ENCODE measurements around the gene SUGP1. TPM values are rescaled to one million over a fixed set of nuclear protein-coding genes. Genes with fewer than 3 reads are reported as not detected.

SUGP1 gene
- total RNA-seq, 4 donors from 2014 or later: 31.1 to 118 (median 66.5) TPM

DNA sequence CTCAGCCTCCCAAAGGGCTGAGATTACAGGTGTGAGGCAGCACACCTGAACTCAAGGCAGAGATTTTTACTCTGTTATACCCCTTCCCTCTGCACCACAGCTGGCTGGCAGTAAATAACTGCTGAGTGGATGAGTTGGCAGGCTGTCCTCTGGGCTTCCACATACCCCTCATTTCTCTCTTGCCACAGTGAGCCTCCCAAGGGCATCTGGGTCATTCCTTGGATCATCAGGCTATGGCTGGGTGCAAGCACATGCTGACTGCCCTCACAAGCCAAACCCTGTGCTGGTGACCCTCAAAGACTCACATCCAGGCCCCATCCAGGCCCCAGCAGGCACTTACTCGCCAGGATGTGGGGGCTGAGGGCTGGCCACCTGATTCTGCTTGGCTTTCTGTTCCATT, 4.2 kb downstream of the SUGP1 start:
- Histone ChIP-seq H3K27me3 (no peaks in the 10 kb centered on the region), H3K4me3 (no peak overlapping the region), H3K9me3 (no peaks in the 10 kb centered on the region), H3K4me1 (peaks cover 7 to 17% (median 12%) of the 10 kb centered on the region in 4 donors), H3K36me3 (peaks cover 0 to 17% (median 4%) of the 10 kb centered on the region in 4 donors), H3K27ac (no peak overlapping the region)
- WGBS, 2 donors (ENCODE audit: low coverage in 1 of 2): 92% methylated on average over 1 of the region's 1 CpG; no CpG with 5 or more reads in 1 of the 2 donors
- DNase-seq: no peak
- in situ Hi-C loops (cut with MboI; ENCODE audit: low pct_ligation_motif_present in 1 of 4, low pct_unique_long_range_greater_than_20kb in 1 of 4, low sequenced_read_pairs in 3 of 4) (no loop called here), intact Hi-C loops (cut with DNase I; ENCODE audit: low total_unique reads) (no loop called here)
- no peak for TF ChIP-seq EP300 (IDR thresholded peaks at IDR 0.05; ENCODE audit: low read depth)
- no peak for TF ChIP-seq POLR2AphosphoS5 (IDR thresholded peaks at IDR 0.05)
- TF ChIP-seq, protein P1, sequence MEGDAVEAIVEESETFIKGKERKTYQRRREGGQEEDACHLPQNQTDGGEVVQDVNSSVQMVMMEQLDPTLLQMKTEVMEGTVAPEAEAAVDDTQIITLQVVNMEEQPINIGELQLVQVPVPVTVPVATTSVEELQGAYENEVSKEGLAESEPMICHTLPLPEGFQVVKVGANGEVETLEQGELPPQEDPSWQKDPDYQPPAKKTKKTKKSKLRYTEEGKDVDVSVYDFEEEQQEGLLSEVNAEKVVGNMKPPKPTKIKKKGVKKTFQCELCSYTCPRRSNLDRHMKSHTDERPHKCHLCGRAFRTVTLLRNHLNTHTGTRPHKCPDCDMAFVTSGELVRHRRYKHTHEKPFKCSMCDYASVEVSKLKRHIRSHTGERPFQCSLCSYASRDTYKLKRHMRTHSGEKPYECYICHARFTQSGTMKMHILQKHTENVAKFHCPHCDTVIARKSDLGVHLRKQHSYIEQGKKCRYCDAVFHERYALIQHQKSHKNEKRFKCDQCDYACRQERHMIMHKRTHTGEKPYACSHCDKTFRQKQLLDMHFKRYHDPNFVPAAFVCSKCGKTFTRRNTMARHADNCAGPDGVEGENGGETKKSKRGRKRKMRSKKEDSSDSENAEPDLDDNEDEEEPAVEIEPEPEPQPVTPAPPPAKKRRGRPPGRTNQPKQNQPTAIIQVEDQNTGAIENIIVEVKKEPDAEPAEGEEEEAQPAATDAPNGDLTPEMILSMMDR (IDR thresholded peaks at IDR 0.05): no peak
- TF ChIP-seq POLR2A (IDR thresholded peaks at IDR 0.05): no peak

DNA sequence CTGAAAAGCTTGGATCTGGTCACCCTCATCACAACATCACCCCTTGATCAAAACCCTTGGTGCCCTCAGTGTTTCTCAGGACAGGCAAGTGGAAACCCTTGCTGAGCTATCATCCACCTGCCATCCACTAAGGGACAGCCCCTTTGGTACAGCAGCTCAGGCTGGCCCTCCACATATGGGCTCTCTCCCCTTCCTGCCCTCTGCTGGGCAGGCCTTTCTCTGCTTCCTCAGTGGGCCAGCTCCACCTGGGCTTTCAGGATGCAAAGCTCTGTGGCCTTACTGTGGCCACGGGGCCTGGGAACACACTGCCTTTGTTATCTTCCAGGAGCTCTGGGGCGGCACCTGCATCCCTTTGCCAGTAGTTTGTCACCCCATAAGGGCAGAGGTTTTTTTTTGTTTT, 4.9 kb downstream of the SUGP1 start:
- intact Hi-C loops (cut with DNase I; ENCODE audit: low total_unique reads) (no loop called here), in situ Hi-C loops (cut with MboI; ENCODE audit: low pct_ligation_motif_present in 1 of 4, low pct_unique_long_range_greater_than_20kb in 1 of 4, low sequenced_read_pairs in 3 of 4) (no loop called here)
- no peak for TF ChIP-seq EP300 (IDR thresholded peaks at IDR 0.05; ENCODE audit: low read depth)
- no peak for TF ChIP-seq POLR2A (IDR thresholded peaks at IDR 0.05)
- TF ChIP-seq, protein P1 (IDR thresholded peaks at IDR 0.05): no peak
- WGBS, 2 donors (ENCODE audit: low coverage in 1 of 2): 87% methylated on average over 2 of the region's 2 CpGs; no CpG with 5 or more reads in 1 of the 2 donors
- Histone ChIP-seq H3K36me3 (peaks cover 0 to 17% (median 6%) of the 10 kb centered on the region in 4 donors), H3K4me3 (no peak overlapping the region), H3K4me1 (peaks cover 7 to 17% (median 12%) of the 10 kb centered on the region in 4 donors), H3K27me3 (no peaks in the 10 kb centered on the region), H3K27ac (no peak overlapping the region), H3K9me3 (no peaks in the 10 kb centered on the region)
- no peak for DNase-seq

DNA sequence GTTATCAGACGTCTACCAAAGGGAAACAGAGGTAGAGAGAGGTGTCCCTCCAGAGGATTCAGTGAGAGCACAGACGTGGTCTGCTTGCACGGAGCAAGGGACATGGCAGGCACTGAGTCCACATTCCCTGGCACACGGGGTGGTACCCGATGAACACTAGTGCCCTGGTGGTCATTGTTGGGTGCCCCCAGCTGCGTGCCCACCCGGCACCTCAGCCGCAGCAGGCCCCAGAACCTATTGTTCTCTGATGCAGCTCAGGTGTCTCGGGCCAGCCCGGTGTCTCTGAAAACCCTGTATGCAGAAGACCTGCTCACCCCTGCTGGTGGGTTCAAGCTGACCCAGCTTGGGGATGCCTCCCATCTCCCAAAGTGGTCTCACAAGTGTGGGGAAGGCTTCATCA, 11.9 kb downstream of the SUGP1 start:
- Histone ChIP-seq H3K9me3 (no peaks in the 10 kb centered on the region), H3K4me3 (no peak overlapping the region), H3K36me3 (peaks cover 0 to 47% (median 13%) of the 10 kb centered on the region in 4 donors), H3K4me1 (no peaks in the 10 kb centered on the region), H3K27me3 (no peaks in the 10 kb centered on the region), H3K27ac (no peak overlapping the region)
- DNase-seq: no peak
- in situ Hi-C loops (cut with MboI; ENCODE audit: low pct_ligation_motif_present in 1 of 4, low pct_unique_long_range_greater_than_20kb in 1 of 4, low sequenced_read_pairs in 3 of 4) (no loop called here), intact Hi-C loops (cut with DNase I; ENCODE audit: low total_unique reads) (no loop called here)
- no peak for TF ChIP-seq EP300 (IDR thresholded peaks at IDR 0.05; ENCODE audit: low read depth)
- TF ChIP-seq, protein P1 (IDR thresholded peaks at IDR 0.05): no peak
- no peak for TF ChIP-seq POLR2A (IDR thresholded peaks at IDR 0.05)
- 60 to 92% methylated on average over 1 to 10 of the region's 10 CpGs for WGBS, 2 donors (ENCODE audit: low coverage in 1 of 2)

DNA sequence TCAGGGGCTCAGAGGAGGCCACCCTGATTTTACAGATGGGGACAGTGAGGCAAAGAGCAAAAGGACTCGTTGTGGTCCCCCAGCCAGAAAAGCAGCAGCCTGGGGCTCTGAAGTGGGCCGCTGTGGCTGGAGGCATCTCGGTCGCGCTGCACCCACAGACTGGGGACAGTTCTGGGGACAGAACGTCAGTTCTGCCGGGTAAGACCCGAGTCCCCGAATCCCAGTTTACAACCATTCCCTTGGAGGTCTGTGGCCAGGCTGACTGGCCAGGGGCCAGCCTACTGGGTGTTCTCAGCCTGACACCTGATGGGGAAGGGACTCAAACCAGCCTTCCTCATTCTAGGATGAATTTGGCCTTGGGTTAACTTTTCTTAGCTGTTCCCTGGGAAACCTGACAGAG, 14.1 kb downstream of the SUGP1 start:
- H3K36me3 ChIP-seq: peaks cover 0 to 52% (median 17%) of the 10 kb centered on the region in 4 donors
- no peak overlapping the region for H3K4me3 ChIP-seq
- in situ Hi-C loops (cut with MboI; ENCODE audit: low pct_ligation_motif_present in 1 of 4, low pct_unique_long_range_greater_than_20kb in 1 of 4, low sequenced_read_pairs in 3 of 4): no loop called here
- WGBS, 2 donors (ENCODE audit: low coverage in 1 of 2): 92% methylated on average over 9 of the region's 9 CpGs; no CpG with 5 or more reads in 1 of the 2 donors
- DNase-seq: no peak
- H3K9me3 ChIP-seq: no peaks in the 10 kb centered on the region
- TF ChIP-seq, protein P1 (IDR thresholded peaks at IDR 0.05): no peak
- TF ChIP-seq POLR2AphosphoS5 (IDR thresholded peaks at IDR 0.05) (no peak), POLR2A (IDR thresholded peaks at IDR 0.05) (no peak), EP300 (IDR thresholded peaks at IDR 0.05; ENCODE audit: low read depth) (no peak)
- intact Hi-C loops (cut with DNase I; ENCODE audit: low total_unique reads): no loop called here
- no peaks in the 10 kb centered on the region for H3K4me1 ChIP-seq
- no peaks in the 10 kb centered on the region for H3K27me3 ChIP-seq
- no peak overlapping the region for H3K27ac ChIP-seq

Data from transverse colon (tissue), 4 donors.